ENCODE data around the gene HPGD. TPM values are rescaled to one million over a fixed set of nuclear protein-coding genes. Genes with fewer than 3 reads are reported as not detected.

The HPGD gene
- total RNA-seq, result 11.9 TPM

GRCh38 chr4:174522183-174523024 lies at the start of gene HPGD:
Gene HPGD, minus strand, starts transcription at chr4:174522488. Its CDS starts 37 bp downstream, at chr4:174522451.

Other genes starting within 250 kb of the HPGD start
- gene FBXO8, start 238.8 kb downstream of the HPGD start, total RNA-seq, result 58.3 TPM
- gene CEP44, start 238.6 kb downstream of the HPGD start, total RNA-seq, result 61.9 TPM